Activated naive CD8-positive, alpha-beta T cell treated with anti-CD3 and anti-CD28 coated beads for 36 hours (primary cell): Measurements from ENCODE around the gene SH2D4B. TPM values are rescaled to one million over a fixed set of nuclear protein-coding genes. Genes with fewer than 3 reads are reported as not detected.
A peak's percentile ranks its signal among the peaks of the same experiment; 100 is the strongest.

Experiments
- DNase-seq: peaks from one replicate; pipeline ENCODE4 v3.0.0; 2021
- H3K27ac Mint-ChIP-seq: one replicate; pipeline ENCODE4 v1.8.0; 2022; ENCODE audit warnings: mild to moderate bottlenecking, moderate library complexity, mixed read lengths
- H3K27me3 Mint-ChIP-seq: one replicate; pipeline ENCODE4 v1.8.0; 2022; ENCODE audit warnings: mild to moderate bottlenecking, mixed read lengths
- H3K36me3 Mint-ChIP-seq: one replicate; pipeline ENCODE4 v1.8.0; 2021; ENCODE audit warnings: mild to moderate bottlenecking, mixed read lengths
- H3K4me1 Mint-ChIP-seq: one replicate; pipeline ENCODE4 v1.8.0; 2021; ENCODE audit warnings: mixed read lengths
- H3K4me3 Mint-ChIP-seq: one replicate; pipeline ENCODE4 v1.8.0; 2022; ENCODE audit warnings: mild to moderate bottlenecking, moderate library complexity, mixed read lengths
- H3K9me3 Mint-ChIP-seq: one replicate; pipeline ENCODE4 v1.8.0; 2022; ENCODE audit warnings: mixed read lengths
- total RNA-seq, 2 experiments: library from RNA; stranded (reverse); gene quantifications; one replicate each; pipeline ENCODE4 v1.2.3, GENCODE V29; 2021

The SH2D4B gene
- total RNA-seq, 2 experiments from 2014 or later = 0.08 to 0.18 TPM

DNA sequence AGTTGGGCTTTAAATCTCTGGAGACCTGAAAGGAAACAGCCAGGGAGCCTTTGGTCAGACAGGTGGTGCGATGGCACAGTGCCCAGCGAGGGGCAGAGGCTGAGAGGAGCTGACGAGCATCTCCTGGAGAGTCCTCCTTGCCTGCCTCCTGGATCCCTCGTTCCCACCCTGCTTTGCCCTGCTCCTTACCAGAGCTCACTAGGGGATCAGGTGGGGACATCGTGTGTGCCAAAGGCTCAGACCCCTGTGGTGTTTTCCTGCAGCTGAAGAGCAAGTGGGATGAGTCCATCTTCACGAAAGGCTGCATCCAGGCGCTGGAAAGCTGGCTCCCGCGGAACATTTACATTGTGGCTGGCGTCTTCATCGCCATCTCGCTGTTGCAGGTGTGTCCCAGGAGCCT is 21.8 kb upstream of the SH2D4B start:
- Mint-ChIP-seq H3K27ac (no peak overlapping the region), H3K4me1 (peaks cover 40% of the 10 kb centered on the region), H3K9me3 (no peaks in the 10 kb centered on the region), H3K4me3 (no peak overlapping the region), H3K27me3 (no peaks in the 10 kb centered on the region), H3K36me3 (peaks cover 26% of the 10 kb centered on the region)
- no peak for DNase-seq

DNA sequence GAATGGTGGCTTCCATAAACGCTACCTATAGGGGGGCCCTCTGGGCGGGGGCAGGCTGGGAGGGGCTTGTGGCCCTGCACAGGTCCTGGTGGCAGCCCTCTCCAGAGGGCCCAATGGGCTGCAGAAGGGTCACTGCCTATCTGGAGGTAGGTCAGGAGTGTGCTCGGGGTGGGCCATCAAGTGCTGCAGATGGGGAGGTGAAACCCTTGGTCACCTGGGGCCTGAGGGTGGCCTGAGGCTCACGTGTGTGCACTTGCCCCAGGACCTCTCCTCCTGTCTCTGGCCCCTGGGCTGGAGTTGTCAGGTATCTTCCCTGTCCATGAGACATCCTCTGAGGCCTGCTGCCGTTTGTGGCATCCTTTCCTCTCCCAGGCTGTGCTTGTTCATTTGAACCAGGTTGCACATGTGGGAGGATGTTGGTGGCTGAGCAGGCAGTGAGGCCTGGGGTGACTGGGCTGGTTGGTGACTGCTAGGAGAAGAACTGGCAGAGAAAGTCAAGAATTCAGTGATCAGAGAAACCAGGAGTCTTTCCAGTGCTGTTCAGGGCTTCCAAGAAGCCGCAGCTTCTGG is 21.1 kb upstream of the SH2D4B start:
- no peaks in the 10 kb centered on the region for H3K9me3 Mint-ChIP-seq
- no peak overlapping the region for H3K4me3 Mint-ChIP-seq
- H3K27ac Mint-ChIP-seq = peak overlapping the region; percentile 68
- peaks cover 33% of the 10 kb centered on the region for H3K4me1 Mint-ChIP-seq
- peaks cover 23% of the 10 kb centered on the region for H3K36me3 Mint-ChIP-seq
- no peak for DNase-seq
- H3K27me3 Mint-ChIP-seq = no peaks in the 10 kb centered on the region

DNA sequence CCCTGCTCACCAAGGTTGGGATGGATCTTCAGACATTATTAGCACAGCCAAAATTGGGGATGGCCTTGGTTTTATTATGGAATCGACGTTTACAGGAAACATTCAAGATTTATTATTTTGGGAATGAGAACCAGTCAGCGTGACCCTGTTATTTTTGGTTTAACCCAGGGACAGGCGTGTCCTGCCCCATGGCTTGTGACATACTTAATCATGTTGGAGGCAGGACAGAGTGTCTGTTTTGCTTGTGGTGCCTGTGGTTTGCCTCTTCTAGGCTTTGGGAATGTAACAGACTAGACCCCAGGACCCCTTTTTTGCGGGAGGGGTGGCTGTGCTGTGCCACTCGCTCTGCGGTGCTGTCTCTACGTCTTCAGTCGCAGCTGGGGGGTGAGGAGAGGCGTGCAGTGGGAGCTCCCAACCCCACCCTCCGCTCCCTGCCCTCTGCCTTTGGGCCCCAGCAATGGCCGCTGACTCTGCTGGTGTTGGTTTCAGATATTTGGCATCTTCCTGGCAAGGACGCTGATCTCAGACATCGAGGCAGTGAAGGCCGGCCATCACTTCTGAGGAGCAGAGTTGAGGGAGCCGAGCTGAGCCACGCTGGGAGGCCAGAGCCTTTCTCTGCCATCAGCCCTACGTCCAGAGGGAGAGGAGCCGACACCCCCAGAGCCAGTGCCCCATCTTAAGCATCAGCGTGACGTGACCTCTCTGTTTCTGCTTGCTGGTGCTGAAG is 20.1 kb upstream of the SH2D4B start:
- Mint-ChIP-seq H3K9me3 (no peaks in the 10 kb centered on the region), H3K4me3 (no peak overlapping the region), H3K4me1 (peaks cover 30% of the 10 kb centered on the region), H3K27me3 (no peaks in the 10 kb centered on the region), H3K27ac (peak overlapping the region; percentile 12), H3K36me3 (peaks cover 15% of the 10 kb centered on the region)
- no peak for DNase-seq

DNA sequence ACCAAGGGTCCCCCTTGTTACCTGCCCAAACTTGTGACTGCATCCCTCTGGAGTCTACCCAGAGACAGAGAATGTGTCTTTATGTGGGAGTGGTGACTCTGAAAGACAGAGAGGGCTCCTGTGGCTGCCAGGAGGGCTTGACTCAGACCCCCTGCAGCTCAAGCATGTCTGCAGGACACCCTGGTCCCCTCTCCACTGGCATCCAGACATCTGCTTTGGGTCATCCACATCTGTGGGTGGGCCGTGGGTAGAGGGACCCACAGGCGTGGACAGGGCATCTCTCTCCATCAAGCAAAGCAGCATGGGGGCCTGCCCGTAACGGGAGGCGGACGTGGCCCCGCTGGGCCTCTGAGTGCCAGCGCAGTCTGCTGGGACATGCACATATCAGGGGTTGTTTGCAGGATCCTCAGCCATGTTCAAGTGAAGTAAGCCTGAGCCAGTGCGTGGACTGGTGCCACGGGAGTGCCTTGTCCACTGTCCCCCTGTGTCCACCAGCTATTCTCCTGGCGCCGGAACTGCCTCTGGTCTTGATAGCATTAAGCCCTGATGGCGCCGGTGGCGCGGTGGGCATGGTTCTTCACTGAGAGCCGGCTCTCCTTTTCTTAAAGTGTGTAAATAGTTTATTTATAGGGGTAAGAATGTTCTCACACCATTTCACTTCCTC is 19.4 kb upstream of the SH2D4B start:
- Mint-ChIP-seq H3K4me1 (peaks cover 37% of the 10 kb centered on the region), H3K27me3 (no peaks in the 10 kb centered on the region), H3K27ac (peak overlapping the region; percentile 55), H3K4me3 (no peak overlapping the region), H3K9me3 (no peaks in the 10 kb centered on the region), H3K36me3 (peaks cover 10% of the 10 kb centered on the region)
- DNase-seq = no peak

DNA sequence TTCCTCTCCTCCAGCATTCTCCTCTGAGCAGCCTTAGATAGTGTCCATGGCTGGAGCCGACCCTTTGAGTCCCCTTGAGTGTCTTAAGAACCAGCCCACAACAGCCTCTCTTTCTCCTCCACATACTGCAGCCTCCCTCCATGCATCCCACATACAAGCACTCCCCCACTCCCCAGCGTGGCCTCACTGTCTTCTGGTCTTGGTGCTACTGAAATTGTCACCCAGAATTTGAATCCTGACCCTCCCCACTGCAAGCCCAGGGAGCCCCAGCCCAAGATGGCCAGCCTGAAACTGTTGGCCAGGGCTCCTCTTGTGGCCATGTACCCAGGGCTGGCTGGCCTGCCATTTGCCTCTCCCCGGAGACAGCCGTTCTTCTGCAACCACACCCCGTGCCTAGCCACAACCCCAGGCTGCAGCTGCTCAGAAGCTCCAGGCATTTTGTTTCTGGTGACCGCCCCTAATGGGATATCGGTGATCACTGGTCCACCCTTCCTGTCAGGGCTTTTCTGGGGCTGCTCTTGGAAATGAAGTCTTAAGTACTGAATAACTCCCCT is 18.8 kb upstream of the SH2D4B start:
- Mint-ChIP-seq H3K27ac (peak overlapping the region; percentile 55), H3K9me3 (no peaks in the 10 kb centered on the region), H3K27me3 (no peaks in the 10 kb centered on the region), H3K36me3 (peaks cover 10% of the 10 kb centered on the region), H3K4me1 (peaks cover 42% of the 10 kb centered on the region), H3K4me3 (no peak overlapping the region)
- DNase-seq = no peak

DNA sequence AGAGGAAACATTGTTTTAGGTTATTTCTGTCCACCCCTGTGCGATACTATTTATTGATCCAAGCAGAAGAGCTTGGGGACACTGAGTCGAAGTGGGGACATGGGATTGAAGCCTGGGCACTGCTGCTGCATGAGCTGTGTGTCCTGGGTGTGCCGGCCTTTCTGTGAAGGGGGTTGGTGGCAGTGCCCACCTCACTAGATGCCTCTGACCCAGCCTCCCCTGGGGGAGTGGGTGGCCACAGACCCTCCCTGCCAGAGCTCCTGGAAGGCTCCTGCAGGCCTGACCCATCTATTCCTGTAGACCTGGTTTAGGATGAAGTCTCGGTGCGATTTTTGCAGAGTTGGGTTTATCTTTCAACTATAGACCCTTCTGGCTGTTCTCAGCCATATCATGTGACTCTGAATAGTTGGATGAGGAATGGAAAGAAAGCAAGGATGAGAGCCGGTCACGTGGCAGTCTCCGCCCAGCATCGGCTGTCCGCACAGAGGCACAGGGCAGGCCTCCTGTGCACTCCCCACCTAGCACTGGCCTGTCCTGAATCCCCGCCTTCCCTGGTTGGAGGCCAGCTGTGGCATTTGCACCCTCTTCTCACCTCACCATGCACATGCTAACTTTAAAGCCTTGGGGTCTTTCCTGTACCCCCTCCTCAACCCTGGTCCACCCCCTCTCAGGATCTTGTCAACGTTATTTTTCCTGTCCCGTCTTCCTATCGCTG is 17.6 kb upstream of the SH2D4B start:
- Mint-ChIP-seq H3K27me3 (no peaks in the 10 kb centered on the region), H3K36me3 (peaks cover 10% of the 10 kb centered on the region), H3K4me3 (no peak overlapping the region), H3K4me1 (peaks cover 54% of the 10 kb centered on the region), H3K9me3 (no peaks in the 10 kb centered on the region), H3K27ac (peak overlapping the region; percentile 64)
- no peak for DNase-seq

DNA sequence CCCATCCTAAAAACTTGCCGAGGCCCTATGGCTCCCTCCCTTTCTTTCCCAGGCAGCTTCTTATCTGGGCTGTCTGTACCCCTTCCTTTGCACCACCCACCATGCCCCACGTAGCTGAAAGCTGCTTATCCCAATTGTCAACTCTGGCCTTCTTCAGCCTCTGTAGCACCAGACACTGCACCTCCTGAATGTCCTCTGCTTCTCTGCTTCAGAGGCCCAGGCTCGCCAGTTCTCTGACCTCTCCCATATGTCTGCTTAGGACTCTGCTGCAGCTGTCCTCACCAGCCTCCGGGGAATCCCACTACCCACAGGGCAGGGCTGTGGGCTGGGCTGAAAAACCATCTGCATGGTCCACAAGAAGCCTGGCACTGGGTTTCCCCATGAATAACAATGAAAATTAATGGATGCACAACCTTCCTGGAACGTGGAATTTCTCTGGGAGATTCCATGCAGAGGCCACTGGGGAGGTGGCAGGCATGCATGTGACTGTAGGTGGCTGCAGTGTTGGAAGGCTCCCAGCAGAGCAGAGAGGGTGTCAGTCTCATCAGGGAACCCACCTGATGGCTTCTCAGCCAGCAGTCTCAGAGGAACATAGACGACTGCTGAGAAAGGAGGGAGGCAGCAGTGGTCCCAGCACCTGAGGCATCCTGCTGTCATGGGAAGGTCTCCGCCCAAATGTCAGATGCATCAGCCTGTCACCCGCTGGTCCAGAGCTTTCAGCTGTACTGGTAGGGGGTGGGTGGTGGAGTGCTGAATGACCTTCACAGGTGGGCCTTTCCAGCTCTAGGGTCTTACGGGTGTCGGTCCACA is 16.8 kb upstream of the SH2D4B start:
- Mint-ChIP-seq H3K4me3 (no peak overlapping the region), H3K4me1 (peaks cover 61% of the 10 kb centered on the region), H3K9me3 (no peaks in the 10 kb centered on the region), H3K27ac (peak overlapping the region; percentile 64), H3K27me3 (no peaks in the 10 kb centered on the region), H3K36me3 (peaks cover 11% of the 10 kb centered on the region)
- no peak for DNase-seq

DNA sequence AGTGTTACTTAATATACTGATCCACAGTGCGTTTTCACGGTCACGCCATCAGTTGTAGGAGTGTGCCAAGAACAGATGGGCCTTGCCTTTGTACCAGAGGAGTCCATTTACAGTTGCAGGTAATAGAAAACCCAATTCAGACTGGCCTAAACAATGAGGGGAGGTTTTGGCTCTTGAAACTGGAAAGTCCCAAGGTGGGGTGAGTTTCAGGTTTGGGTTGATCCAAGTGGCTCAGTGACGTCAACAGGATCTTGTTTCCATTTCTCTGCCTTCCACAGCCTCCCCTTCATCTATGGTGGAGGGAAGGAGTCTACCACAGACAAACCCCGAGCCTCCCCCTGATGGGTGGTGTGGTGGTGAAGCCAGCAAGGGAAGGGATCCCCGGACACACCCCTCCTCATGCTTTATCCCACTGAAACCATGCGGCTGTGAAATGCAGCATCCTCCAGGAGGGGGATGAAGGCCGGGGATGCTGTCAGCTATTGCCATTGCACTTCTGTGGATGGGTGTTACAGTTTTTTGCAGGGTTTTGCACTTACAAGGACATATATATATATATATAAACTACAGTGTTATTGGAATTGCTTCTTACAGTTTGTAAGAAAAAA is 14.8 kb upstream of the SH2D4B start:
- DNase-seq = peak; percentile 41
- H3K27ac Mint-ChIP-seq = peak overlapping the region; percentile 81
- no peak overlapping the region for H3K4me3 Mint-ChIP-seq
- peaks cover 16% of the 10 kb centered on the region for H3K36me3 Mint-ChIP-seq
- peaks cover 70% of the 10 kb centered on the region for H3K4me1 Mint-ChIP-seq
- H3K27me3 Mint-ChIP-seq = no peaks in the 10 kb centered on the region
- H3K9me3 Mint-ChIP-seq = no peaks in the 10 kb centered on the region

DNA sequence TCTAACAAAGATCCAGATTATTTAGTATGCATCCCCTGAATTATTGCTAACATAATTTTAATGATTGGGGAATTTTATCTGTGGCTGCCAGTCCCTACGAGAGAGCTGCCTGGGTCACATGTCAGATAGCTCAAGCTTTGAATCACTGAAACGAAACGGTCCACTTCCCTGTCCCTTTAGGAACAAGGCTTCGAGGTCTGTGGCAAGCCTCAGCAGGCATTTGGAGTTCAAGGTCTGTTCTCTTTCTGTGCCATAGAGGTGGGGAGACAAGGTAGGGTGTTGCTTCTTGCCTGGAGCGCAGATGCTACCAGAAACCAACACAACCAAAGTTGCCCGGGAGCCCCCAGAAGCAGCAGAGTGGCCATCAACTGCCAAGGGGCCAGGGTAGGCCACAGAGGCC is 13.9 kb upstream of the SH2D4B start:
- peak overlapping the region; percentile 81 for H3K27ac Mint-ChIP-seq
- H3K36me3 Mint-ChIP-seq = peaks cover 20% of the 10 kb centered on the region
- no peaks in the 10 kb centered on the region for H3K27me3 Mint-ChIP-seq
- no peak overlapping the region for H3K4me3 Mint-ChIP-seq
- peaks cover 77% of the 10 kb centered on the region for H3K4me1 Mint-ChIP-seq
- DNase-seq = no peak
- H3K9me3 Mint-ChIP-seq = no peaks in the 10 kb centered on the region

DNA sequence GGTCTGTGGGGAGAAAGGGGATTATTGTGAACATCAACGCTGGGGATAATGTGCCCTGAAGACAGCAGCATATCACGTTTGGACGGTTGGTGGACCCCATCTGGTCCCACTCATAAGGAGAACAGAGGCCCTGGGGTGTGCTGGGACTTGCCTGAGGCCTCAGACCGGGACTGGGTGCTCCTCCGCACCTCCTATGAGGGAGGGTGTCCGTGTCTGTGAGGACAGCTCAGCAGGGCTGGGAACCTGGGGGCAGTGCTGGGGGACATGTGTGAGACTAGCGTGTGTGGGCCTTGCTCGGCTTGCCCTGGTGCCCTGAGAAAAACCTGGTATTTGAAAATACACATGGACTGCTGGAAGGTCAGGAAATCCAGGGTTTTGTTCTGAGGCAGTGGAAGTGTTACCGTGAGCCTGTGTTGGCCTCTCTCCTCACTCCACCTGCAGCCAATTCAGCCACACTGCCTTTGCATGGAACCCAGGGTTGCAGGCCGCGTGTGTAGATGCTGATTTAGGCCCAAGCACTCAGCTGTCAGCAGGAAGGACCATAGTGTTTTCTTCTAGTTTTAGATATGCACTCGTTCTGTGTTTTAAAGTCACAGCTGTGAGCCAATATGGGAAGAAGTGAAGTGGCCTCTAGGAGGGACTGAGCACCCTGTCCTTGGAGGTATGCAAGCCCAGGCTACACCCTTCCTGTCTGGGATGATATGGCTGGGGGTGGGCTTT is 13.4 kb upstream of the SH2D4B start:
- Mint-ChIP-seq H3K4me1 (peaks cover 79% of the 10 kb centered on the region), H3K27me3 (no peaks in the 10 kb centered on the region), H3K4me3 (no peak overlapping the region), H3K9me3 (no peaks in the 10 kb centered on the region), H3K36me3 (peaks cover 24% of the 10 kb centered on the region), H3K27ac (peak overlapping the region; percentile 81)
- no peak for DNase-seq

DNA sequence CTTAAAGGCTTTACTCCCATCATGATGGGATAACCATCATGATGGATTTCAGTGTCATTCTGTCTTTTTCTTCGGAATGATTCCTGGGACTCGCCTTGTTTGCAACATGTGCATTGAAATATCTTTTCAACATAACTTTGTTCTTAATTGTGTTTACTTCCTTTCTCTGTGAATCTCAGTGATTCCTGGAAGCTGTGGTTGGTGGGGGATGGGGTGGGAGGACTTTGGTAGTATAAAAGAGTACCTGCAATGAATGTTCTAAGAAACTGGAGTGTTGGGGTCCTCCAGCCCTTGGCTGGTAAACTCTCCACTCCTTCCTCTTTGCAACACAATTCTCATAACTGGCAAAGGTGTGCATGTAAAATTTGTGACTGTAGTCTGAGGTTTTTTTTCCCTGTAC is 11.5 kb upstream of the SH2D4B start:
- H3K4me3 Mint-ChIP-seq = no peak overlapping the region
- peak overlapping the region; percentile 67 for H3K27ac Mint-ChIP-seq
- DNase-seq = no peak
- H3K9me3 Mint-ChIP-seq = no peaks in the 10 kb centered on the region
- peaks cover 81% of the 10 kb centered on the region for H3K4me1 Mint-ChIP-seq
- H3K27me3 Mint-ChIP-seq = no peaks in the 10 kb centered on the region
- H3K36me3 Mint-ChIP-seq = peaks cover 35% of the 10 kb centered on the region

DNA sequence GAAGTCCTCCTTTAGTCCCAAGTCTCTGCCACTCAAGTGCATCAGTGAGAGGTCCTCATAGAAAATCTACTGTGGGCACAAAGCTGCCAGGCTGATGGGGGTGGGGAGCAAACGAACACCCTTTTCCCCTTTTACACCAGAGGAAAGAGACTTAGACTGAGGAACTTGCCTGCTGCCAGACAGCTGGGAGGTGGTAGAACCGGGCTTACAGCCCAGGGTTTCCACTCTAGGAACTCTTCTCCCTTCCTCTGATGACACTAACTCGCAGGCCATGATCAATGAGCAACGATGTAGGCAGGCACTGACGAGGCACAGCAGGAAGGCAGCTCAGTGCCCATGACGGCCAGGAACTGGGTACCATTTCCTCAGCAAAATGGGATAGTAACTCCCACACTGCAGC is 11.0 kb upstream of the SH2D4B start:
- no peak for DNase-seq
- Mint-ChIP-seq H3K27ac (peak overlapping the region; percentile 67), H3K9me3 (no peaks in the 10 kb centered on the region), H3K27me3 (no peaks in the 10 kb centered on the region), H3K36me3 (peaks cover 35% of the 10 kb centered on the region), H3K4me1 (peaks cover 86% of the 10 kb centered on the region), H3K4me3 (no peak overlapping the region)

DNA sequence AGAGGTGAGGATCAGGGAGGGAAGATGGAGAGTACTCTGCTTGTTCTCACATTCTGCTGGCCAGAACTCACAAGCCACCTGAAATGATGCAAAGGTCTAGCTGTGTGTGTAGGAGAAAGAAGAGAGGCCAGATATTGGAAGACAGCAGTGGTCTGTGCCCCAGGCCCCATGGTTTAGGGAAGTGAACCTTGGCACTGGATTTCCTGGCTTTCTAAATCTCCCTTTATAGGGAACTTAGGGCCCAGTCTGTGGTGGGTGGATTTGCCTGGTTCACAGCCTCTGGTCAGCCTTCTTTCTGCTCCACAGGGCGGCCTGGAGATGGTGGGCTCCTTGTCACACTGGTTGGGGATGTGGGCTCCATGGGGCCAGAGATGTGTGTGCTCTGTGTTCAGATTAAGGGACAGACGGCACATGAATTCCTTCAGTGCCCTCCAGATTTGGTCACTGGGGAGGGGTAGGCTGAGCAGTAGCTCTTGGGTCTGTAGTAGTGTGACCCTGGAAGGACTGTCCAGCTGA is 9.5 kb upstream of the SH2D4B start:
- peaks cover 50% of the 10 kb centered on the region for H3K36me3 Mint-ChIP-seq
- H3K4me3 Mint-ChIP-seq = no peak overlapping the region
- DNase-seq = no peak
- H3K27ac Mint-ChIP-seq = peak overlapping the region; percentile 63
- H3K27me3 Mint-ChIP-seq = no peaks in the 10 kb centered on the region
- peaks cover 91% of the 10 kb centered on the region for H3K4me1 Mint-ChIP-seq
- H3K9me3 Mint-ChIP-seq = no peaks in the 10 kb centered on the region
